Muscle layer of colon (tissue), 2 donors: Measurements from ENCODE around the gene ACLY.

Experiments
- H3K27ac ChIP-seq: one replicate; pipeline ENCODE4 v1.7.0; 2013; ENCODE audit warnings: low read depth, mild to moderate bottlenecking, low read length, moderate library complexity
- H3K27me3 ChIP-seq, 2 donors: one replicate each; pipeline ENCODE4 v1.7.0; 2013; ENCODE audit warnings: low read length in 2 of 2, mild to moderate bottlenecking in 2 of 2; ENCODE audit not compliant: insufficient read depth in 2 of 2, control insufficient read depth in 1 of 2
- H3K36me3 ChIP-seq: one replicate; pipeline ENCODE4 v1.7.0; 2013; ENCODE audit warnings: mild to moderate bottlenecking, low read length; ENCODE audit not compliant: insufficient read depth
- H3K4me1 ChIP-seq: one replicate; pipeline ENCODE4 v1.7.0; 2013; ENCODE audit warnings: mild to moderate bottlenecking, low read length; ENCODE audit not compliant: insufficient read depth
- H3K4me3 ChIP-seq, 2 donors: one replicate each; pipeline ENCODE4 v1.7.0; 2013; ENCODE audit warnings: low read length in 2 of 2, low read depth in 1 of 2, mild to moderate bottlenecking in 1 of 2, moderate library complexity in 1 of 2
- H3K9ac ChIP-seq: one replicate; pipeline ENCODE4 v1.7.0; 2013; ENCODE audit warnings: low read length
- H3K9me3 ChIP-seq: one replicate; pipeline ENCODE4 v1.7.0; 2013; ENCODE audit warnings: mild to moderate bottlenecking, low read length
- donor health status: abdominal sarcoma.
- donor health status: Adenocarcinoma of cecum.

The ACLY gene

GRCh38 chr17:41957869-41958439 is 39.2 kb upstream of the ACLY start:
- H3K27ac ChIP-seq, result no peak overlapping the region
- H3K9me3 ChIP-seq, result no peaks in the 10 kb centered on the region
- no peak overlapping the region for H3K4me3 ChIP-seq
- no peaks in the 10 kb centered on the region for H3K36me3 ChIP-seq
- H3K9ac ChIP-seq, result no peak overlapping the region
- H3K4me1 ChIP-seq, result peaks cover 5% of the 10 kb centered on the region
- no peaks in the 10 kb centered on the region for H3K27me3 ChIP-seq

DNA sequence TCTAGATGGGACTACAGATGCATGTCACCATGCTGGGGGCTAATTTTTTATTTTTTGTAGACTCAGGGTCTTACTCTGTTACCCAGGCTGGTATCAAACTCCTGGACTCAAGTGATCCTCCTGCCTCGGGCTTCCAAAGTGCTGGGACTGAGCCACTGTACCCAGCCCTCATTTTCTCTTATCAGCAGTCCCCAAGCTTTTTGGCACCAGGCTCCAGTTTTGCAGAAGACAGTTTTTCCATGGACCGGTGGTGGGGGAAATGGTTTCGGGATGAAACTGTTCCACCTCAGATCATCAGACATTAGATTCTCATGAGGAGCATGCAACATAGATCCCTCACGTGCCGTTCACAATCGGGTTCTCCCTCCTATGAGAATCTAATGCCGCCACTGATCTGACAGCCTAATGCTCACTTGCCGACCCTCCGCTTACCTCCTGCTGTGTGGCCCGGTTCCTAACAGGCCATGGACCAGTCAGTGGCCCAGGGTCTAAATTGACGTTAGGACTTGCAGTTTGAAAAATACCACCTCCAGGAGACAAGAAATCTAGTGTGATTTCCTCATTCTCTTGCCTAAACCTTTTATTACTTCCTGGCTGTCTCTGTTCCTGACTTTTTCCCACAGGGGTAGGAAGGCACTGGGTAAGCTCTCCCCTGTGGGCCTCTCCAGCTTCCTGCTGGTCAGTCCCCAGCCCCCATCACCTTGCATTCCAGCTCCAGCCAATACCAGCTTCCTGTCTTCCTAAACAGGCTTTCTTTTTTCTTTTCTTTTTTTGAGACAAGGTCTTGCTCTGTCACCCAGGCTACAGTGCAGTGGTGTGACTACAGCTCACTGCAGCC is 38.5 kb upstream of the ACLY start:
- Histone ChIP-seq H3K27ac (no peak overlapping the region), H3K27me3 (no peaks in the 10 kb centered on the region), H3K4me3 (no peak overlapping the region), H3K4me1 (no peaks in the 10 kb centered on the region), H3K36me3 (no peaks in the 10 kb centered on the region), H3K9me3 (no peaks in the 10 kb centered on the region), H3K9ac (no peak overlapping the region)

GRCh38 chr17:41956522-41956921 is 37.8 kb upstream of the ACLY start:
- H3K4me1 ChIP-seq, result no peaks in the 10 kb centered on the region
- H3K27me3 ChIP-seq, result no peaks in the 10 kb centered on the region
- no peaks in the 10 kb centered on the region for H3K9me3 ChIP-seq
- H3K9ac ChIP-seq, result no peak overlapping the region
- no peaks in the 10 kb centered on the region for H3K36me3 ChIP-seq
- H3K27ac ChIP-seq, result no peak overlapping the region
- no peak overlapping the region for H3K4me3 ChIP-seq

GRCh38 chr17:41948762-41949460 is 30.2 kb upstream of the ACLY start:
- no peak overlapping the region for H3K27ac ChIP-seq
- H3K36me3 ChIP-seq, result no peaks in the 10 kb centered on the region

DNA sequence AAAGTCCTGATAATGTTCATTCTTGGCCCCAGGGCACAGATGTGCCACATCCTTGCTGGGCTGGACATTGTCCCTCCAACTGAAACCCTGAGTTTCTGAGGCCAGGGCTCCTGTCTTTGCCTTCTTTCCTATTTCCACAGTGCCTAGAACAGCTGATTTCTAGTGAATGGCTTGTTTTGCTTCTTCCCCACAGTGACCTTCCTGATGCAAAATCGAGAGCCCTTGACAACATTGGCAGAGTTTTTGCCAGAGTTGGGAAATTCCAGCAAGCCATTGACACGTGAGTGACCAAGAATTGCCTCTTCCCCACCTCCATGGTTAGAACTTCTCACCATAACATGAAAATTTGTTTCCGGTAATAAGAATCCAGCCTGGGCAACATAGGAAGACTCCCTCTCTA is 26.2 kb upstream of the ACLY start:
- Histone ChIP-seq H3K9me3 (no peaks in the 10 kb centered on the region), H3K4me3 (no peak overlapping the region), H3K9ac (no peak overlapping the region), H3K36me3 (no peaks in the 10 kb centered on the region), H3K4me1 (no peaks in the 10 kb centered on the region), H3K27ac (no peak overlapping the region), H3K27me3 (no peaks in the 10 kb centered on the region)

More at GRCh38 chr17:41948762-41949460, 30.2 kb upstream of the ACLY start:
- Histone ChIP-seq H3K9me3 (no peaks in the 10 kb centered on the region), H3K9ac (no peak overlapping the region), H3K4me3 (no peak overlapping the region), H3K4me1 (no peaks in the 10 kb centered on the region), H3K27me3 (no peaks in the 10 kb centered on the region)

DNA sequence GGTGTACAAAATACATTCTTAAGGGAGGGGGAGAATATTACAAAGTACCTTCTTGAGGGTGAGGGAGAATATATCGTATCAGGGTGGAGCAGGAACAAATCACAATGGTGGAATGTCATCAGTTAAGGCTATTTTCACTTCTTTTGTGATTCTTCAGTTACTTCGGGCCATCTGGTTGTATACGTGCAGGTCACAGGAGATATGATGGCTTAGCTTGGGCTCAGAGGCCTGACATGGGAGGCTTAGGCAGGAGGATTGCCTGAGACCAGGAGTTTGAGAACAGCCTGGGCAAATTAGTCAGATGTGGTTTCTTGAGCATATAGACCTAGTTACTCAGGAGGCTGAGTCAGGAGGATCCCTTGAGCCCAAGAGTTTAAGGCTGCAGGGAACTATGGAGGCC is 24.7 kb upstream of the ACLY start:
- no peak overlapping the region for H3K27ac ChIP-seq
- no peak overlapping the region for H3K4me3 ChIP-seq
- H3K36me3 ChIP-seq, result peaks cover 5% of the 10 kb centered on the region
- H3K9me3 ChIP-seq, result no peaks in the 10 kb centered on the region
- no peak overlapping the region for H3K9ac ChIP-seq
- H3K4me1 ChIP-seq, result no peaks in the 10 kb centered on the region
- no peaks in the 10 kb centered on the region for H3K27me3 ChIP-seq

- no peaks in the 10 kb centered on the region for H3K27me3 ChIP-seq
- H3K4me1 ChIP-seq, result no peaks in the 10 kb centered on the region
- no peaks in the 10 kb centered on the region for H3K9me3 ChIP-seq
- no peak overlapping the region for H3K27ac ChIP-seq
- H3K36me3 ChIP-seq, result peaks cover 7% of the 10 kb centered on the region
- no peak overlapping the region for H3K9ac ChIP-seq
- no peak overlapping the region for H3K4me3 ChIP-seq
Measured at GRCh38 chr17:41942626-41943373, 24.0 kb upstream of the ACLY start.

DNA sequence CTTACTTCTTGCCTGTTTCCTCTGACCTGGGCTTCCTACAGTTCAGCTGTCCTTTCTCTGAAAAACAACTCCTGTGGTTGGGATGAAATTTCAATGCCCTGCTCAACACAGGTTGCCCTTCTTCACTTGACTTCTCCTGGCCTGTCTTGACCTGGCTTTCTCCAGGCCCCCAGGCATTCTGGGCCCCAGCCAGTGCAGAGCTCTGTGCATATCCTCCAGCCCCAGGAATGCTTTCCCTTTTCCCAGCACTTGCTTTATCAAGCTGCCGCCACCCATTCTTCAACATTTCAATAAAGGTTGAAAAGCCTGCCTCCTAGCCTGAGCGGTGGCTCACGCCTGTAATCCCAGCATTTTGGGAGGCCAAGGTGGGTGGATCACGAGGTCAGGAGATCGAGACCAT is 22.4 kb upstream of the ACLY start:
- H3K4me1 ChIP-seq, result no peaks in the 10 kb centered on the region
- H3K27ac ChIP-seq, result no peak overlapping the region
- peaks cover 15% of the 10 kb centered on the region for H3K36me3 ChIP-seq
- no peak overlapping the region for H3K9ac ChIP-seq
- no peaks in the 10 kb centered on the region for H3K9me3 ChIP-seq
- H3K4me3 ChIP-seq, result no peak overlapping the region
- no peaks in the 10 kb centered on the region for H3K27me3 ChIP-seq

DNA sequence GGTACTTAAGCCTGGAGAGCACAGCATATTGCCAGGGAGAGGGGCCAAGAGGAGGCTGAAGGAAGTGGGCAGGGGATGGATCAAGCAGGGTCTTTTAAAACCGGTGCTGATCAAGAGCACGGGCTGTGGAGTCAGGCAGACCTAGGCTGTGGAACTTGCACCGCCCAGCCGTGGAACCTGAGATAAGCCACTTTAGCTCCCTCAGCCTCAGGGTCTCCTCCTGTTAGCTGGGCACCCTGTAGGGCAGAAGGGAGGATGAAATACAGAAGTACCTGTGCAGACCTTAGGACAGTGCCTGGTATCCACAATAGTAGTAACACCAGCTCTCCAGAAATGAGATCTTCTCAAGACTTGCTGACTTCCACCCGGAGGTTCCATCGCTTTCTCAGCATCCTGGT is 20.9 kb upstream of the ACLY start:
- Histone ChIP-seq H3K27ac (no peak overlapping the region), H3K36me3 (peaks cover 24% of the 10 kb centered on the region), H3K27me3 (no peaks in the 10 kb centered on the region), H3K4me3 (no peak overlapping the region), H3K9me3 (no peaks in the 10 kb centered on the region), H3K4me1 (no peaks in the 10 kb centered on the region), H3K9ac (no peak overlapping the region)

DNA sequence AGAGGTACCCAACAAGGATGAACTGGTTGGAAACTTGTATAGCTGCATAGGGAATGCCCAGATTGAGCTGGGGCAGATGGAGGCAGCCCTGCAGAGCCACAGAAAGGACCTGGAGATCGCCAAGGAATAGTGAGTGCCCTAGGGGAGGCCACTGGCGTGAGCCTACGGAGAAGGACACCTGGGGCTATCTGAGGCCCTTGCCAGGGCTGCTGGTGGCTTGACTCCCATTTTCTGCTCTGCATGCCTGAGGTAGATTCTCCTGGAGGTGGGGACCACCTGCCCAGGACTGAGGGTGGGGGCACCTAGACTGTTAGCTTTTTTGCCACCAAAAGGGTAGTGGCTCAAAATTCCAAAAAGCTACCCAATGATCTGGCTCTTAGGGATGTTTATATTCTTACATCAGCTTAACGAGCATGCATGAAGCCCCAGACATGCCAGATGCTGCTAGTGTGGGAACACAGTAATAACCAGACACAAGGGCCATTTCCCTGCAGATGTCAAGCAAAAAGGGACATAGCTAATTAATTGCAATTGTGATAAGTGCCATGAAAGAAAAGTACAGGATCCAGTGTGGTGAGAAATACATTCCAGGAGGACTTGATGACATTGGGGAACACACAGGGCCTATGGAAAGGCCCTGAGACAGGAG is 20.4 kb upstream of the ACLY start:
- peaks cover 24% of the 10 kb centered on the region for H3K36me3 ChIP-seq
- no peak overlapping the region for H3K27ac ChIP-seq
- no peaks in the 10 kb centered on the region for H3K9me3 ChIP-seq
- H3K4me1 ChIP-seq, result no peaks in the 10 kb centered on the region
- no peaks in the 10 kb centered on the region for H3K27me3 ChIP-seq
- H3K9ac ChIP-seq, result no peak overlapping the region
- H3K4me3 ChIP-seq, result no peak overlapping the region
